Middle frontal gyrus (tissue), 1 donor: ENCODE measurements around the gene SMAD9.
"Not testable (repeated sequence)": the region's sequence is repeated elsewhere in the genome, so short reads cannot be mapped to it uniquely, and the experiment has no call there.

ENCODE experiments used
- DNase-seq: peaks from one replicate; pipeline ENCODE4 v3.0.0-alpha.2; 2015; ENCODE audit warnings: low spot score; ENCODE audit errors: extremely low spot score

SMAD9 gene

GRCh38 chr13:36912369-36912768, 7.7 kb downstream of the SMAD9 start:
- DNase-seq: no peak

GRCh38 chr13:36910545-36910944, 9.5 kb downstream of the SMAD9 start:
- no peak for DNase-seq

GRCh38 chr13:36907821-36908220, 12.2 kb downstream of the SMAD9 start:
- DNase-seq: no peak

GRCh38 chr13:36907266-36907665, 12.8 kb downstream of the SMAD9 start:
- DNase-seq: no peak

DNA sequence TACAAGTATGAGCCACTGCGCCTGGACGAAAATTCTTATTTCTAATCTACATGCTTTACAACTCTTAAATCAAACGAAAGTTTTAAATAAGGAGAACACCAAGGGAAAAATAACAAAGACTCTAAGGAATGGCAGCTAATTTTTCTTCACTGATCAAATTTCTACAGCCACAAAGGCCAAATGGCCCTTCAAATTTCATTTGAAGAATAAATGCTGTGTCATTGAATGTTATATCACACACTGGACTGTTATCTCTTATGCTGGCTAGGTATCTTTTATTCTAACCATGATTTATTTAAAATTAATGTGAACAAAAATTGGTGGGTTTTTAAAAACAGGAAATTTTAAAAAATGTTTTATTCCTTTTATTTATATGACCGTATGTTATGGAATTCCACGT, 14.1 kb downstream of the SMAD9 start:
- no peak for DNase-seq

DNA sequence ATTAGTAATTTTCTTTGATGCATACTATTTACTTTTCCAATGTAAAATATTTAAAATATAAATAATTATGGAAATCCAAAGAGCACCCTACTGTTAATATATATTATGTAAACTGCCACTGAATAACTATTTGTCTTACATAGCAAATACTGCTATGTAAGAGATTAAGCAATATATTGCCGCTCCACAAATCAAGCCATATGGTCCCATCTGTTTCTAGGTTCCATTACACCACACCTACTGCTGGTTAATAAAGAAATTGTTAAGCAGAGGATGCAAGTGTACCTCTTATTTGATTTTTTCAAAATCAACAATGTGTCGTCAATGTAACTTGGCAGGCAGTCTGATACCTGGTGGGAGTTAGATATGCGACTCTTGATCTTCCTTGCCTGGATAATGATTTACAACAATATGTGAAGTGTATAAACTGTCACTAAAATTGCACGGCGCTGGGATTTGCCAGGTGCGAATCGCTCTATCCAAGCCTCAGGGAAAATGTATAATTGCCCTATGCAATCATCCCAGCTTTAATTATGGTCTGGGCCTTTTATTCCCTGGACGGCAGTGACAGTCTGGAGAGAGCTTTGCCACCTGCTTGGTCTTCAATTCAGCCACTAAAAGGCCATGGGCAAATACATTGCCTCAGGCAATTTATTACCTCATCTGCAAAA, 16.0 kb downstream of the SMAD9 start:
- no peak for DNase-seq

- DNase-seq: no peak
These were observed 22.9 kb downstream of the SMAD9 start for GRCh38 chr13:36897054-36897616.

- DNase-seq: no peak
These were observed 28.3 kb downstream of the SMAD9 start for GRCh38 chr13:36891752-36892151.

- DNase-seq: no peak
These were observed 31.4 kb downstream of the SMAD9 start for GRCh38 chr13:36888645-36889044.

GRCh38 chr13:36887758-36888521, 32.1 kb downstream of the SMAD9 start:
- DNase-seq: no peak

DNA sequence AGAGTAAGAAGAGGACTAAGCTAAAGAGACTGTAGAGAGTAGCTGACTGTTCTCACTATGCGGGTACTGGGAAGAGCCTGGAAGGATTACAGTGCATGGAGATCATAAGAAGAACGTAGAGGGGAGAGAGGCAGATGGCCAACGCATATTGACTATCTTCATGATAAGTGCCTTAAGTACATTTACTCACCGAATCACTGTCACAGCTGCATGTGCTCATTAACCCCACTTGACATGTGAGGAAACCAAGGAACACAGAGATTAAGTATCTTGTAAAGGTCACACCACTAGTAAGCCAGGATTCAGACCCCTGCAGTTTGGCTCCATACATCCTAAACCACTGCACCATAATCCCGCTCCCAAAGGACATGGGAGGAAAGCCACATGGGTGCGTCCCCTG, 34.1 kb downstream of the SMAD9 start:
- DNase-seq: no peak

DNA sequence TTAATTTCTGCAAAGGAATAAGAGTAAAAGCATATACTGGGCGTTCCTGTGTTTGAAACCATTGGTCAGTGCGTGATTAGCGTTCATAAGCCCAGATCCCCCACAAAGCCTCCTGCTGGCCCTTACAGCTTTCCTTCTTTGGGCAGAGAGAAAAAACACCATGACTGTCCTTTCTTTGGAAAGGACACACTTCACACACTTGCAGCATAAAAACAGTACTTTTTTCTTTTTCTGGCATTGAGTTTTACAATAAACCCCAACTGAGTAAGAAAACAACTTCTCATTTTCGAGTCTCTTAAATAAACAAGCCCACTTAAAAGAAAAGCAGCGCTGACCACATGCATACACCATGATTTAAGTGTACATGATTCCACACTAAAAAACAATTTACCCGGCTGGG, 35.8 kb downstream of the SMAD9 start:
- DNase-seq: no peak

- DNase-seq: no peak
These were observed 36.2 kb downstream of the SMAD9 start for GRCh38 chr13:36883824-36884223.

GRCh38 chr13:36883392-36883791, 36.6 kb downstream of the SMAD9 start:
- not testable (repeated sequence) for DNase-seq

GRCh38 chr13:36882829-36883390, 37.1 kb downstream of the SMAD9 start:
- no peak for DNase-seq

- no peak for DNase-seq
These were observed 39.1 kb downstream of the SMAD9 start for GRCh38 chr13:36880961-36881360.

GRCh38 chr13:36879218-36879938, 40.7 kb downstream of the SMAD9 start:
- DNase-seq: no peak

DNA sequence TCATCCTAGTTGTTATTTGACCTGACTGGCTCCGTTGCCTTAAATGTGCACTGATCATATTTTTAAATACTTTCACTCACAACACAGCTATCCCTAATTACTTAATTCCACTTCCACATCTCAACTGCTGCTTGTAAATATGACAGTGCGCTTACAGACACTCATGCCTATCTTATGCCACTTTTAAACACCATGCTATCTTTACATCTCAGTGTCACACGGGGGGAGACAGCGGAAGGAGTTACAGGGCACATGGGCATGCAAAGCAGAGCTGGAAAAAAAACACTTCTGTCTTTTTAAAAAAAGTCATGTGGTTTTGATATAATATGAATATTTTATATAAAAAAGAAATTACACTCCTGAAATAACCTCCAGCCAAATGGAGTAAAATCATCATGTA, 44.1 kb downstream of the SMAD9 start:
- DNase-seq: no peak

DNA sequence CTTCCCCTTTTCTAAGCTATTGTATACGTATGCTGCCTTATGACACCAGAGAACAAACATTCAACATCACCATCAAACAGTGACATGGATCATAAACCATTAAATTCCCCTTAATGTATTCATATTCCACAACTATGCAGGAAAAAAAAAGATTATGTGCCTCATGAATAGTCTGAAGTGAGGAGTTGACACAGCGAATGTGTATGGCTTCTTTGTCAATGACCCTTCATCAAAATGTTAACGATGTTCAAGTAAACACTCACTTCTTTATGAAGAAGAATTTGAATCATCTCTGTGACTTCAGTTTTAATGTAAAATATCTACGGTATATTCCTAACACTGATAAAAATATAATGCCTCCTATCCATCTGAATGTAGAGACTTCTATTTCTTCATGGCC, 44.6 kb downstream of the SMAD9 start:
- no peak for DNase-seq

GRCh38 chr13:36872621-36873020, 47.4 kb downstream of the SMAD9 start:
- no peak for DNase-seq

- DNase-seq: no peak
These were observed 49.9 kb downstream of the SMAD9 start for GRCh38 chr13:36870050-36870692.
